ENCODE measurements around the gene SUCLG2. TPM values are rescaled to one million over a fixed set of nuclear protein-coding genes. Genes with fewer than 3 reads are reported as not detected.

SUCLG2 gene
- polyA plus RNA-seq, 1 donor (not counting 4 experiments of a cell fraction or from before 2014, with no cell fraction given) = 26.7 TPM

GRCh38 chr3:67624687-67625086 is 29.7 kb downstream of the SUCLG2 start:
- FAIRE-seq = no peak
- no peaks in the 10 kb centered on the region for H3K27me3 ChIP-seq (ENCODE audit: control insufficient read depth, extremely low read depth, insufficient read depth, low read length)
- no peak overlapping the region for H3K4me2 ChIP-seq (ENCODE audit: control insufficient read depth, extremely low read depth, insufficient read depth, low read depth, low read length)
- H3K9me3 ChIP-seq (ENCODE audit: control insufficient read depth, low read depth, low read length) = no peaks in the 10 kb centered on the region
- H3K9ac ChIP-seq (ENCODE audit: control insufficient read depth, extremely low read depth, insufficient read depth, low read length) = no peak overlapping the region
- TF ChIP-seq CTCF (optimal IDR thresholded peaks at IDR 0.05 in 1 of 3, IDR thresholded peaks at IDR 0.05 in 1 of 3, conservative IDR thresholded peaks at IDR 0.05 in 1 of 3; ENCODE audit: extremely low read depth in 1 of 3, insufficient read depth in 2 of 3, low read length in 3 of 3) (no peak), EZH2 (IDR thresholded peaks at IDR 0.05; ENCODE audit: low read length) (no peak)
- no peak overlapping the region for H3K4me3 ChIP-seq (ENCODE audit: control insufficient read depth in 2 of 3, extremely low read depth in 1 of 3, insufficient read depth in 2 of 3, low read depth in 1 of 3, low read length in 3 of 3)
- H4K20me1 ChIP-seq (ENCODE audit: control insufficient read depth, extremely low read depth, insufficient read depth, low read length) = no peaks in the 10 kb centered on the region
- H3K36me3 ChIP-seq (ENCODE audit: control insufficient read depth in 2 of 2, extremely low read depth in 1 of 2, insufficient read depth in 2 of 2, low read length in 2 of 2) = no peaks in the 10 kb centered on the region
- no peak overlapping the region for H3K27ac ChIP-seq (ENCODE audit: control insufficient read depth, insufficient read depth, low read length)
- no peak for DNase-seq (ENCODE audit: low read depth, low spot score)
- dilution Hi-C loops (cut with MboI; ENCODE audit: extremely low pct_ligation_motif_present, low sequenced_read_pairs) = no loop called here
- H3K79me2 ChIP-seq (ENCODE audit: control insufficient read depth, insufficient read depth, low read length) = peaks cover 4% of the 10 kb centered on the region
- no peaks in the 10 kb centered on the region for H3K4me1 ChIP-seq (ENCODE audit: control insufficient read depth, extremely low read depth, insufficient read depth, low read length)
- H2AFZ ChIP-seq (ENCODE audit: control insufficient read depth, low read length) = no peak overlapping the region
- H3K9me1 ChIP-seq (ENCODE audit: control insufficient read depth, extremely low read depth, insufficient read depth, low read length) = no peaks in the 10 kb centered on the region

- no peaks in the 10 kb centered on the region for H4K20me1 ChIP-seq (ENCODE audit: control insufficient read depth, extremely low read depth, insufficient read depth, low read length)
- H3K9ac ChIP-seq (ENCODE audit: control insufficient read depth, extremely low read depth, insufficient read depth, low read length) = no peak overlapping the region
- FAIRE-seq (no peak), DNase-seq (ENCODE audit: low read depth, low spot score) (no peak)
- no peaks in the 10 kb centered on the region for H3K4me1 ChIP-seq (ENCODE audit: control insufficient read depth, extremely low read depth, insufficient read depth, low read length)
- H3K4me2 ChIP-seq (ENCODE audit: control insufficient read depth, extremely low read depth, insufficient read depth, low read depth, low read length) = no peak overlapping the region
- TF ChIP-seq CTCF (optimal IDR thresholded peaks at IDR 0.05 in 1 of 3, IDR thresholded peaks at IDR 0.05 in 1 of 3, conservative IDR thresholded peaks at IDR 0.05 in 1 of 3; ENCODE audit: extremely low read depth in 1 of 3, insufficient read depth in 2 of 3, low read length in 3 of 3) = no peak
- H3K36me3 ChIP-seq (ENCODE audit: control insufficient read depth in 2 of 2, extremely low read depth in 1 of 2, insufficient read depth in 2 of 2, low read length in 2 of 2) = peaks cover 0 to 4% of the 10 kb centered on the region in 2 experiments
- no peak overlapping the region for H3K27ac ChIP-seq (ENCODE audit: control insufficient read depth, insufficient read depth, low read length)
- no peaks in the 10 kb centered on the region for H3K9me3 ChIP-seq (ENCODE audit: control insufficient read depth, low read depth, low read length)
- no peak overlapping the region for H3K4me3 ChIP-seq (ENCODE audit: control insufficient read depth in 2 of 3, extremely low read depth in 1 of 3, insufficient read depth in 2 of 3, low read depth in 1 of 3, low read length in 3 of 3)
- no peaks in the 10 kb centered on the region for H3K9me1 ChIP-seq (ENCODE audit: control insufficient read depth, extremely low read depth, insufficient read depth, low read length)
- H3K27me3 ChIP-seq (ENCODE audit: control insufficient read depth, extremely low read depth, insufficient read depth, low read length) = no peaks in the 10 kb centered on the region
- dilution Hi-C loops (cut with MboI; ENCODE audit: extremely low pct_ligation_motif_present, low sequenced_read_pairs) = no loop called here
- peaks cover 4% of the 10 kb centered on the region for H3K79me2 ChIP-seq (ENCODE audit: control insufficient read depth, insufficient read depth, low read length)
- H2AFZ ChIP-seq (ENCODE audit: control insufficient read depth, low read length) = no peak overlapping the region
Measured at GRCh38 chr3:67624078-67624477, 30.3 kb downstream of the SUCLG2 start.
